ENCODE results near the gene ZNF189. TPM values are rescaled to one million over a fixed set of nuclear protein-coding genes. Genes with fewer than 3 reads are reported as not detected.

Gene ZNF189
- total RNA-seq, 4 donors from 2014 or later = 6.1 to 14.9 (median 10.2) TPM

GRCh38 chr9:101388507-101388993, 10.1 kb upstream of the ZNF189 start:
- Histone ChIP-seq H3K9me3 (peaks cover 9% of the 10 kb centered on the region), H3K27me3 (no peaks in the 10 kb centered on the region), H3K4me3 (no peak overlapping the region), H3K27ac (no peak overlapping the region), H3K4me1 (no peaks in the 10 kb centered on the region), H3K36me3 (peaks cover 17% of the 10 kb centered on the region)
- no peak for DNase-seq (ENCODE audit: low spot score in 2 of 2)
- TF ChIP-seq POLR2A (IDR thresholded peaks at IDR 0.05) (no peak), CTCF (IDR thresholded peaks at IDR 0.05) (no peak), EP300 (IDR thresholded peaks at IDR 0.05) (no peak), POLR2AphosphoS5 (IDR thresholded peaks at IDR 0.05) (no peak)
- WGBS = 84% methylated on average over 2 of the region's 2 CpGs

GRCh38 chr9:101393135-101393534, 5.5 kb upstream of the ZNF189 start:
- 98% methylated on average over 3 of the region's 3 CpGs for WGBS
- H3K36me3 ChIP-seq = peaks cover 17% of the 10 kb centered on the region
- no peak for TF ChIP-seq POLR2A (IDR thresholded peaks at IDR 0.05)
- TF ChIP-seq CTCF (IDR thresholded peaks at IDR 0.05) = no peak
- no peak for TF ChIP-seq POLR2AphosphoS5 (IDR thresholded peaks at IDR 0.05)
- no peak for TF ChIP-seq EP300 (IDR thresholded peaks at IDR 0.05)

GRCh38 chr9:101394687-101395086, 4.0 kb upstream of the ZNF189 start:
- Histone ChIP-seq H3K9me3 (no peaks in the 10 kb centered on the region), H3K36me3 (peaks cover 10% of the 10 kb centered on the region), H3K4me1 (peaks cover 24% of the 10 kb centered on the region), H3K27ac (no peak overlapping the region), H3K27me3 (no peaks in the 10 kb centered on the region), H3K4me3 (no peak overlapping the region)
- 93% methylated on average over 1 of the region's 1 CpG for WGBS
- DNase-seq (ENCODE audit: low spot score in 2 of 2) = no peak
- no peak for TF ChIP-seq POLR2A (IDR thresholded peaks at IDR 0.05)
- TF ChIP-seq POLR2AphosphoS5 (IDR thresholded peaks at IDR 0.05) = no peak
- TF ChIP-seq EP300 (IDR thresholded peaks at IDR 0.05) = no peak
- no peak for TF ChIP-seq CTCF (IDR thresholded peaks at IDR 0.05)

More at GRCh38 chr9:101393135-101393534, 5.5 kb upstream of the ZNF189 start:
- DNase-seq (ENCODE audit: low spot score in 2 of 2) = no peak
- no peak overlapping the region for H3K4me3 ChIP-seq
- H3K27ac ChIP-seq = no peak overlapping the region
- peaks cover 17% of the 10 kb centered on the region for H3K4me1 ChIP-seq
- no peaks in the 10 kb centered on the region for H3K9me3 ChIP-seq
- no peaks in the 10 kb centered on the region for H3K27me3 ChIP-seq

- no peak for DNase-seq (ENCODE audit: low spot score in 2 of 2)
- Histone ChIP-seq H3K9me3 (no peaks in the 10 kb centered on the region), H3K4me1 (peaks cover 36% of the 10 kb centered on the region), H3K27me3 (no peaks in the 10 kb centered on the region), H3K36me3 (peaks cover 26% of the 10 kb centered on the region), H3K27ac (peak overlapping the region; percentile 89), H3K4me3 (peak overlapping the region; percentile 78)
- 5% methylated on average over 4 of the region's 4 CpGs for WGBS
- TF ChIP-seq POLR2A (IDR thresholded peaks at IDR 0.05) (no peak), EP300 (IDR thresholded peaks at IDR 0.05) (no peak), POLR2AphosphoS5 (IDR thresholded peaks at IDR 0.05) (no peak), CTCF (IDR thresholded peaks at IDR 0.05) (no peak)
These were observed 944 bp upstream of the ZNF189 start for GRCh38 chr9:101397746-101398067.

GRCh38 chr9:101398930-101399642, 435 bp downstream of the ZNF189 start:
- Histone ChIP-seq H3K4me1 (peaks cover 36% of the 10 kb centered on the region), H3K9me3 (peaks cover 5% of the 10 kb centered on the region), H3K27ac (peak overlapping the region; percentile 89), H3K36me3 (peaks cover 40% of the 10 kb centered on the region), H3K27me3 (no peaks in the 10 kb centered on the region), H3K4me3 (peak overlapping the region; percentile 78)
- 1% methylated on average over 24 of the region's 28 CpGs for WGBS
- TF ChIP-seq POLR2A (IDR thresholded peaks at IDR 0.05) = no peak
- no peak for TF ChIP-seq EP300 (IDR thresholded peaks at IDR 0.05)
- TF ChIP-seq POLR2AphosphoS5 (IDR thresholded peaks at IDR 0.05) = no peak
- no peak for TF ChIP-seq CTCF (IDR thresholded peaks at IDR 0.05)
- DNase-seq (ENCODE audit: low spot score in 2 of 2) = peak; percentile 63 to 84

Data from suprapubic skin (tissue), 4 donors.